ENCODE data around the gene COPB1. TPM values are rescaled to one million over a fixed set of nuclear protein-coding genes. Genes with fewer than 3 reads are reported as not detected.

The COPB1 gene
- total RNA-seq, 1 donor from 2014 or later, result 87.8 TPM

DNA sequence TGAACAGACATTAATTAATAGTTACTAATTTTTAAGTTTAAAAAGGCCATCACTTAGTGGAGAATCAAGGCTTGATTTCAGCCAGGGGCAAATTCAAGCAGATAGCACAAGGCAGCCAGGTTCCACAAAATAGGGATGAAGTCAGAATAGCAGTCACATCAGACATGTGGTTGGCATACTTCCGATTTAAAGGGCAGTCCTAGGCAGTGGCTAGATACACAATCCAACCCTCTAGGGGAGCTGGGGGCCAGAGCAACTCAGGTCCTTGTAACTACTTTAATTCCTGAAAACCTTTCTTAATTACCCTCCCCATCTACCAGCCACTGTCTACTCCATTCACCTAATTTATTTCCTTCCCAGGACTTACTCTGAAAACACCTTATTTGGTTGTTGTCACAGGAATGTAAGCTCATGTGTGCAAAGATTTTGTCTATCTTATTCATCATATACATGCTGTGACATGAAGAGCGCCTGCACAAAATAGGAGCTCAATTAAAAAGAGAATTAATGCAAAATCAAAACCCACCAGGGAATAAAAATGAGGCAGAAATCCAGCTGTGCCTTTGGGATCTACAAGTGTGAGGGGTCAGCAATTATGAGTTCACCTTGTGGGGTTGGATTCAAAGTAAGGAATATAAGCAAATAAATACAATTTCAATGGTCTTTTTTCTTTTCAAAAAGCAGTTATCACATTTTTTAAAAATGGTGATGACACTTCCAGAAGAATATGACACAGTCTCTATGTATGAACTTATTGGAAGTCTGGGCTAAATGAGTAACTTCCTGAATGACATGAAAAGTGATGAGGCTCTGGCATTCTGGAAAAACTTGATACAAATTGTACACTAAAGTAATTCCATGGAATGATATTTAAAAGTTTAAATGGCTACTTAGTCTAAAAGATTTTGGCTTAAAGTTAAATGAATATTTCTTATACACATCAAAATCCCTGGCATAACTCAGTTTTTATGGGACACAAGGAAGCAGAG, 53.8 kb downstream of the COPB1 start:
- no peak for ATAC-seq
- TF ChIP-seq, protein P1, sequence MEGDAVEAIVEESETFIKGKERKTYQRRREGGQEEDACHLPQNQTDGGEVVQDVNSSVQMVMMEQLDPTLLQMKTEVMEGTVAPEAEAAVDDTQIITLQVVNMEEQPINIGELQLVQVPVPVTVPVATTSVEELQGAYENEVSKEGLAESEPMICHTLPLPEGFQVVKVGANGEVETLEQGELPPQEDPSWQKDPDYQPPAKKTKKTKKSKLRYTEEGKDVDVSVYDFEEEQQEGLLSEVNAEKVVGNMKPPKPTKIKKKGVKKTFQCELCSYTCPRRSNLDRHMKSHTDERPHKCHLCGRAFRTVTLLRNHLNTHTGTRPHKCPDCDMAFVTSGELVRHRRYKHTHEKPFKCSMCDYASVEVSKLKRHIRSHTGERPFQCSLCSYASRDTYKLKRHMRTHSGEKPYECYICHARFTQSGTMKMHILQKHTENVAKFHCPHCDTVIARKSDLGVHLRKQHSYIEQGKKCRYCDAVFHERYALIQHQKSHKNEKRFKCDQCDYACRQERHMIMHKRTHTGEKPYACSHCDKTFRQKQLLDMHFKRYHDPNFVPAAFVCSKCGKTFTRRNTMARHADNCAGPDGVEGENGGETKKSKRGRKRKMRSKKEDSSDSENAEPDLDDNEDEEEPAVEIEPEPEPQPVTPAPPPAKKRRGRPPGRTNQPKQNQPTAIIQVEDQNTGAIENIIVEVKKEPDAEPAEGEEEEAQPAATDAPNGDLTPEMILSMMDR (IDR thresholded peaks at IDR 0.05), result no peak

DNA sequence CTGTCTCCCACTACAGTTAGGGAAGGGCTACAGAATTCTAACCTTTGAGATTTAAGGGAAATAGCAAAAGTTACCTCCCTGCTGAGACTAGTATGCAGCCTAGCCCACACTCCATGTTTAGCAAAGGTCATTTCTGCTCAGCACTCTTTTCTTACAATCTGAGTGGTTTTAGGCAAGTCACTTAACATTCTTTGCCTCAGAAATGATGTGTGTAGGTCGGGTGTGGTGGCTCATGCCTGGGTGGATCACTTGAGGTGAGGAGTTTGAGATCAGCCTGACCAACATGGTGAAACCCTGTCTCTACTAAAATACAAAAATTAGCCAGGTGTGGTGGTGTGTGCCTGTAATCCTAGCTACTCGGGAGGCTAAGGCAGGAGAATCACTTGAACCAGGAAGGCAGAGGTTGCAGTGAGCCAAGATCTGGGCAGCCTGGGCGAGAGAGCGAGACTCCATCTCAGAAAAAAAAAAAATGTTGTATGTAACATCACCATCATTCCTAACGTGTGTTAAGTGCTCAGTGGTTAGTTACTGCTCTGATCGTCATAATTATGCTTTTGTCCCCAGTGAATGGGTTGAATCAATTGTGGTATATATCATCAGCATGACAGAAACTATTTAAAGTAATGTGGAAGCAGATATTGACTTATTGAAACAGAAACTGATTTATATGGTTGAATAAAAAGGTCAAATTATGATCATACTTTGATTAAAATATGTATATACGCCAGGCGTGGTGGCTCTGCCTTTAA, 55.0 kb downstream of the COPB1 start:
- H3K27ac ChIP-seq, result no peak overlapping the region
- no peaks in the 10 kb centered on the region for H3K9me3 ChIP-seq
- ATAC-seq (no peak), DNase-seq (no peak)
- intact Hi-C loops (cut with DNase I), result no loop called here
- no peaks in the 10 kb centered on the region for H3K27me3 ChIP-seq (ENCODE audit: low read depth)
- TF ChIP-seq, protein P1 (IDR thresholded peaks at IDR 0.05), result no peak
- no peak overlapping the region for H3K4me3 ChIP-seq
- peaks cover 12% of the 10 kb centered on the region for H3K4me1 ChIP-seq
- no peaks in the 10 kb centered on the region for H3K36me3 ChIP-seq

More for the DNA sequence above, 53.8 kb downstream of the COPB1 start:
- no peaks in the 10 kb centered on the region for H3K9me3 ChIP-seq
- DNase-seq, result no peak
- H3K27me3 ChIP-seq (ENCODE audit: low read depth), result no peaks in the 10 kb centered on the region
- no peak overlapping the region for H3K4me3 ChIP-seq
- H3K27ac ChIP-seq, result no peak overlapping the region
- intact Hi-C loops (cut with DNase I), result no loop called here
- H3K36me3 ChIP-seq, result no peaks in the 10 kb centered on the region
- H3K4me1 ChIP-seq, result peaks cover 12% of the 10 kb centered on the region

DNA sequence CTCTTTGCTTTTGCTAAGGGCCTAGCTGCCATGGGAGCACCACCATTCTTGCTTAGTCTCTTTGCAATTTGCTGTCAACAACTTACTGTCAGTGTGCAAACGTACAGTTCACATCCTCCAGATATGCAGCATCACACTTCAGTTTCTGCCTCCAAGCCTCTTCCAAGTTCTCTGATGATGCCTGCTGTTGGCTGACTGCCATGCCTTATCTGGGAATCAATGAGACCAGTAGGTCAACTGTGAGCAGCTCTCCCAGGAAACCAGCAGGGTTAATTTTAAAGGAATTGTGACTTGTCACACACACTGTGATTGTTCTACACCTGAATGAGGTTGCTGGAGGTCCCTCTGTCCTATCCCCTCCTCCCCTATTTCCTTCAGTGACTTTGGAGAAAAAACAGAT, 56.0 kb downstream of the COPB1 start:
- Histone ChIP-seq H3K4me1 (peaks cover 4% of the 10 kb centered on the region), H3K9me3 (no peaks in the 10 kb centered on the region), H3K27me3 (ENCODE audit: low read depth) (no peaks in the 10 kb centered on the region), H3K27ac (no peak overlapping the region), H3K4me3 (no peak overlapping the region), H3K36me3 (no peaks in the 10 kb centered on the region)
- DNase-seq (no peak), ATAC-seq (no peak)
- TF ChIP-seq, protein P1 (IDR thresholded peaks at IDR 0.05), result no peak
- intact Hi-C loops (cut with DNase I), result no loop called here

DNA sequence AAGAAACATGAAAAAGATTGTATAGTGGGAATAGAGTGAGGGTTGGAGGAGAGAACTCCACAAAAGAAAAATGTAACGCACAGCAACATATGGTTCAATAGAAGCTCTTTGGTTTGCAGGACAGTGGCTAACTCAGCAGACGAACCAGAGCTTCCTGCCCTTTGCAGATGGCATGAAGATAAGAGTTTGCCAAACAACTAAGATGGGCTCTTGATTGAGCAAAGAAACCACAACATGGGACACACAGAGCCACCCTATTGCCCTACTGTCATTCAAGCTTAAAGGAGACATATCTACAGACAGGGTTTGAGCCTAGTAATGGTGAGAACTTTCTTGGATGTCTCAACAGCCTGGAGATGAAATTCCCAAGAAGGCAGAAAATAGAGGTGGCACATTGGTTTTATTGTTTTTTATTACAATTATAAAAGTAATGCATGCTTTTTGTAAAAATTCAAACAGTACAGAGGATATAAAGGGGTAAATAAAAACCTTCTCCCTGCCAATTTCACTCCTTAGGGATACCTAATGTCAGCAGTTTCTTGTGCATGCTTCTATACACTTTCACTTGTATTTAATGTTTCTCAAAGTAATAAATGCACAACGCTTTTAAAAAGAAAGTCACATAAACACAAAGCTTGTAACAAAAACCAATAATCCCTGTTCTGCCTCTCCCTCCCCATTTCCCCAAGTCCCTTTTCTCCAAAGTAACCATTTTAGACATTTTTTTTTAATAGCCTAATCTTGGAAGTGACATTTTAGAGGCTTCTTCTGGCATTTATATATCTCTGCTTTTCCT, 63.7 kb downstream of the COPB1 start:
- H3K27ac ChIP-seq, result no peak overlapping the region
- no peak overlapping the region for H3K4me3 ChIP-seq
- ATAC-seq (peak; percentile 19 to 23), DNase-seq (no peak)
- no peaks in the 10 kb centered on the region for H3K36me3 ChIP-seq
- intact Hi-C loops (cut with DNase I), result no loop called here
- TF ChIP-seq, protein P1 (IDR thresholded peaks at IDR 0.05), result no peak
- H3K27me3 ChIP-seq (ENCODE audit: low read depth), result no peaks in the 10 kb centered on the region
- H3K9me3 ChIP-seq, result no peaks in the 10 kb centered on the region
- no peaks in the 10 kb centered on the region for H3K4me1 ChIP-seq

DNA sequence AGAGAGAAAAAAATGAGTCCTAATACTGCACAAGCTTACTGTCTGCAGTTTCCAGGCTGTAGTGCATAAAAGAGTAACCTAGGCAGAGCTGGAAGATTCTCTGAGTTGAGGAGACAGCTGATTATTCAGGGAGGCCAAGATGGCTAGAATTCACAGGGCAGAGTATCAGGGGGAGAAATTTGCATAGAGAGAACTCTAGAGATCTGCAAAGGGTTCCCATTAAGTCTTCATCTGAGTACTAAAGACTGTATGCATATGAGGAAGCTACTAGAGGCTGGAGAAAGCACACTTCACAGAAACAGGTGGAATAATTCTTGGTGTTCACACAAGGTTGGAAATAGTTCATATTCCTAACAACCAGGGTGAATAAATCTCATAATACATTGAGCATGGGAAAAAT, 74.0 kb downstream of the COPB1 start:
- TF ChIP-seq, protein P1 (IDR thresholded peaks at IDR 0.05), result no peak
- no peak for ATAC-seq
- intact Hi-C loops (cut with DNase I), result no loop called here

More for the DNA sequence above, 74.0 kb downstream of the COPB1 start:
- Histone ChIP-seq H3K27ac (no peak overlapping the region), H3K36me3 (no peaks in the 10 kb centered on the region), H3K4me3 (no peak overlapping the region), H3K27me3 (ENCODE audit: low read depth) (no peaks in the 10 kb centered on the region), H3K9me3 (no peaks in the 10 kb centered on the region), H3K4me1 (peaks cover 23% of the 10 kb centered on the region)
- no peak for DNase-seq
